Astrocyte (in vitro differentiated cells and primary cell): Measurements from ENCODE around the gene CABCOCO1.

Source experiments
- CTCF ChIP-seq: IDR thresholded peaks from 2 replicates; pipeline ENCODE4 v1.5.1; 2011; ENCODE audit warnings: low read depth, mild to moderate bottlenecking, inconsistent platforms, low read length, moderate library complexity; ENCODE audit not compliant: insufficient read depth
- EZH2 ChIP-seq: IDR thresholded peaks from 2 replicates; pipeline ENCODE4 v1.6.1; 2012; ENCODE audit warnings: mild to moderate bottlenecking, low read length, inconsistent platforms; ENCODE audit not compliant: insufficient read depth

- TF ChIP-seq CTCF (no peak), EZH2 (no peak)
Observed at GRCh38 chr10:61639952-61640351, 22.8 kb upstream of the CABCOCO1 start.
